Neural progenitor cell (in vitro differentiated cells): ENCODE data around the gene FRMD7.

Experiments used
- CTCF ChIP-seq: fragments of 200-600 bp; sonication (generic); IDR thresholded peaks from 2 replicates; pipeline ENCODE4 v1.5.1; 2017; ENCODE audit warnings: antibody characterized with exemption, mild to moderate bottlenecking
- EZH2 ChIP-seq: fragments of 200-600 bp; sonication (generic); IDR thresholded peaks from 2 replicates; pipeline ENCODE4 v1.6.1; 2017; ENCODE audit warnings: antibody characterized with exemption, mild to moderate bottlenecking, moderate library complexity
- EZH2phosphoT487 ChIP-seq: fragments of 200-600 bp; sonication (generic); IDR thresholded peaks from 2 replicates; pipeline ENCODE4 v1.6.1; 2017; ENCODE audit warnings: antibody characterized with exemption

- TF ChIP-seq CTCF (no peak), EZH2 (no peak), EZH2phosphoT487 (no peak)
Measured at GRCh38 chrX:132144061-132144460, 16.2 kb upstream of the FRMD7 start.
